SIG-M5 treated with dmso at 0.1 percent for 504 hours (cell line): ENCODE results near the gene STYXL2.

Experiments used
- DNase-seq: peaks from one replicate; lab custom pipeline; 2025; ENCODE audit not compliant: unreplicated experiment; lab: John Stamatoyannopoulos, UW

The STYXL2 gene

GRCh38 chr1:167093846-167094516 is at the start of gene STYXL2:
STYXL2 (plus strand) TSS chr1:167094075; CDS start chr1:167094850, 775 bp downstream.
- no peak for DNase-seq

GRCh38 chr1:167051907-167052306 is 42.0 kb upstream of the STYXL2 start:
- no peak for DNase-seq

- DNase-seq, result no peak
These were observed 41.5 kb upstream of the STYXL2 start for GRCh38 chr1:167052389-167052788.

- no peak for DNase-seq
These were observed 39.3 kb upstream of the STYXL2 start for GRCh38 chr1:167054531-167054930.

GRCh38 chr1:167054946-167055630 is 38.8 kb upstream of the STYXL2 start:
- DNase-seq, result no peak

GRCh38 chr1:167056529-167057231 is 37.2 kb upstream of the STYXL2 start:
- peak; percentile 26 for DNase-seq

GRCh38 chr1:167057241-167057688 is 36.6 kb upstream of the STYXL2 start:
- peak; percentile 61 for DNase-seq

- peak; percentile 62 for DNase-seq
These were observed 34.6 kb upstream of the STYXL2 start for GRCh38 chr1:167059045-167059808.

- no peak for DNase-seq
These were observed 34.1 kb upstream of the STYXL2 start for GRCh38 chr1:167059809-167060107.

- peak; percentile 14 for DNase-seq
These were observed 33.5 kb upstream of the STYXL2 start for GRCh38 chr1:167060141-167061072.

- DNase-seq, result no peak
These were observed 32.8 kb upstream of the STYXL2 start for GRCh38 chr1:167061073-167061464.

- no peak for DNase-seq
These were observed 29.3 kb upstream of the STYXL2 start for GRCh38 chr1:167064621-167065020.

- no peak for DNase-seq
These were observed 28.4 kb upstream of the STYXL2 start for GRCh38 chr1:167065471-167065870.

GRCh38 chr1:167066333-167067122 is 27.3 kb upstream of the STYXL2 start:
- DNase-seq, result peak; percentile 69

GRCh38 chr1:167067904-167068303 is 26.0 kb upstream of the STYXL2 start:
- DNase-seq, result no peak

- DNase-seq, result no peak
These were observed 25.1 kb upstream of the STYXL2 start for GRCh38 chr1:167068761-167069160.

GRCh38 chr1:167071286-167071685 is 22.6 kb upstream of the STYXL2 start:
- no peak for DNase-seq

GRCh38 chr1:167076136-167076710 is 17.7 kb upstream of the STYXL2 start:
- DNase-seq, result no peak
